ENCODE results near the gene ZNF248.

- TF ChIP-seq, protein P1, sequence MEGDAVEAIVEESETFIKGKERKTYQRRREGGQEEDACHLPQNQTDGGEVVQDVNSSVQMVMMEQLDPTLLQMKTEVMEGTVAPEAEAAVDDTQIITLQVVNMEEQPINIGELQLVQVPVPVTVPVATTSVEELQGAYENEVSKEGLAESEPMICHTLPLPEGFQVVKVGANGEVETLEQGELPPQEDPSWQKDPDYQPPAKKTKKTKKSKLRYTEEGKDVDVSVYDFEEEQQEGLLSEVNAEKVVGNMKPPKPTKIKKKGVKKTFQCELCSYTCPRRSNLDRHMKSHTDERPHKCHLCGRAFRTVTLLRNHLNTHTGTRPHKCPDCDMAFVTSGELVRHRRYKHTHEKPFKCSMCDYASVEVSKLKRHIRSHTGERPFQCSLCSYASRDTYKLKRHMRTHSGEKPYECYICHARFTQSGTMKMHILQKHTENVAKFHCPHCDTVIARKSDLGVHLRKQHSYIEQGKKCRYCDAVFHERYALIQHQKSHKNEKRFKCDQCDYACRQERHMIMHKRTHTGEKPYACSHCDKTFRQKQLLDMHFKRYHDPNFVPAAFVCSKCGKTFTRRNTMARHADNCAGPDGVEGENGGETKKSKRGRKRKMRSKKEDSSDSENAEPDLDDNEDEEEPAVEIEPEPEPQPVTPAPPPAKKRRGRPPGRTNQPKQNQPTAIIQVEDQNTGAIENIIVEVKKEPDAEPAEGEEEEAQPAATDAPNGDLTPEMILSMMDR (IDR thresholded peaks at IDR 0.05) = no peak
- no peak for TF ChIP-seq POLR2A (IDR thresholded peaks at IDR 0.05)
Observed at GRCh38 chr10:37758074-37758473, 99.3 kb downstream of the ZNF248 start.
